G401 (cell line): ENCODE results near the gene FKBP8. TPM values are rescaled to one million over a fixed set of nuclear protein-coding genes. Genes with fewer than 3 reads are reported as not detected.
"Not testable (repeated sequence)": the region's sequence is repeated elsewhere in the genome, so short reads cannot be mapped to it uniquely, and the experiment has no call there.

Experiments used
- DNase-seq: peaks from one replicate; pipeline ENCODE4 v3.0.0-alpha.2; 2015; ENCODE audit warnings: low spot score
- in situ Hi-C: cut with HindIII; loops from 2 replicates; pipeline ENCODE4 v1.10.0; 2016; ENCODE audit warnings: low sequenced_read_pairs, mixed read lengths
- total RNA-seq: library from RNA; depleted of rRNA; stranded (reverse); fragments of >200 nt; shearing (Covaris generic); gene quantifications from 2 replicates; pipeline ENCODE4 v1.2.3, GENCODE V29; 2014; rRNA removed

FKBP8 gene
- total RNA-seq = 404 and 484 TPM in 2 replicates

- peak; percentile 93 for DNase-seq
- in situ Hi-C loops = no loop called here
Measured at GRCh38 chr19:18542941-18543813, at the start of gene FKBP8. Gene FKBP8, minus strand, starts transcription at chr19:18543573. Its CDS starts 1,603 bp downstream, at chr19:18541970.

DNA sequence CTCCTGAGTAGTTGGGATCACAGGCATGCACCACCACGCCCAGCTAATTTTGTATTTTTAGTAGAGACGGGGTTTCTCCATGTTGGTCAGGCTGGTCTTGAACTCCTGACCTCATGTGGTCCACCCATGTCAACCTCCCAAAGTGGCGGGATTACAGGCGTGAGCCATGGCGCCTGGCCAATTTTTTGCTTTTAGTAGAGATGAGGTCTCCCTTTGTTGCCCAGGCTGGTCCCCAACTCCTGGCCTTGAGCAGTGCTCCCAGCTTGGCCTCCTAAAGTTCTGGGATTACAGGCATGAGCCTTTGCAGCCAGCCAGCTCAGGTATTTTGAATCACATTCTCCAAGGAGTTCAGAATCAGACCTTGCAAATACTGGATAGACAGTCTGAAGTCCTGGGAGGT is 49.4 kb upstream of the FKBP8 start:
- in situ Hi-C loops, DNase-seq: not testable (repeated sequence)

- in situ Hi-C loops = no loop called here
- no peak for DNase-seq
Measured at GRCh38 chr19:18591735-18592385, 48.5 kb upstream of the FKBP8 start.

- in situ Hi-C loops = no loop called here
- DNase-seq = peak; percentile 98
Measured at GRCh38 chr19:18590273-18591272, 47.2 kb upstream of the FKBP8 start.

DNA sequence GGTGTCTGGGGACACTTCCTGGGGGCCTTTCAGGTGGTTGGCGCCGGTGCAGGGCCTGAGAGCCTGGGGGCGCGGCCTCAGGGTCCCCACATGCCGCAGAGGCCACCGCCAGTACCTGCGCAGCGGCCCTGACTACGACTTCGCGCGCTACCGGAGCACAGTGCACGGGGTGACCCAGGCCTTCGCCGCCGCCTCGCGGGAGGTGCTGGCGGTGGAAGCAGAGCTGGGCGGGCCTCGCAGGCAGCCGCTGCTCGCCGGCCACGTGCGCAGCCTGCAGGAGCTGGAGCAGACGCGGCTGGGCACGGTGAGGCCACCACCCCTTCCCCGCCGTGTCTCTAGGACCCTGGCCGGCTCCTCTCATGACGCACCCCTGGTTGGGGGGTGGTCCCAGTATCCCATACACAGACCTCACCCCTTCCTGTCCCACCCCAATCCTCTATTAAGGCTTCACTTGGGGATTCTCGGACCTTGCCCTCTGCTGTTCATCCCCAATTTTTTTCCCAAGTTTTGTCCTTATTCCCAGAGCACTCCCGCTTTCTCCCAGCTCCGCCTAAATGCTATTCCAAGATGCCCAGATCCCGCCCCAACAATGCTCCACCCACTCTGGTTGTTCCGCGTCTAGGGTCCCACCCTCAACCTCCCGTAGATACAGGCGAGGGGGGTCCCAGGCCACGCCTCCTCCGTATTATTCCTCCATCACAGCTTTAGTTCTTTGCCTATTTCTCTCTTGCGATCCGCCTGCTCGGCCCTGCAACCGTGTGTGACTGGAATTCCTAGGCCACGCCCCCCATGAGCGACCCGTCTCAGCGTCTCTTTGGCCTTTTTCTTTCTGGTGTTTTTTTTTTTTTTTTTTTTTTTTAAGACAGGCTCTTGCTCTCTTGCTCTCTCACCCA is 46.3 kb upstream of the FKBP8 start:
- in situ Hi-C loops = no loop called here
- peak; percentile 70 for DNase-seq

DNA sequence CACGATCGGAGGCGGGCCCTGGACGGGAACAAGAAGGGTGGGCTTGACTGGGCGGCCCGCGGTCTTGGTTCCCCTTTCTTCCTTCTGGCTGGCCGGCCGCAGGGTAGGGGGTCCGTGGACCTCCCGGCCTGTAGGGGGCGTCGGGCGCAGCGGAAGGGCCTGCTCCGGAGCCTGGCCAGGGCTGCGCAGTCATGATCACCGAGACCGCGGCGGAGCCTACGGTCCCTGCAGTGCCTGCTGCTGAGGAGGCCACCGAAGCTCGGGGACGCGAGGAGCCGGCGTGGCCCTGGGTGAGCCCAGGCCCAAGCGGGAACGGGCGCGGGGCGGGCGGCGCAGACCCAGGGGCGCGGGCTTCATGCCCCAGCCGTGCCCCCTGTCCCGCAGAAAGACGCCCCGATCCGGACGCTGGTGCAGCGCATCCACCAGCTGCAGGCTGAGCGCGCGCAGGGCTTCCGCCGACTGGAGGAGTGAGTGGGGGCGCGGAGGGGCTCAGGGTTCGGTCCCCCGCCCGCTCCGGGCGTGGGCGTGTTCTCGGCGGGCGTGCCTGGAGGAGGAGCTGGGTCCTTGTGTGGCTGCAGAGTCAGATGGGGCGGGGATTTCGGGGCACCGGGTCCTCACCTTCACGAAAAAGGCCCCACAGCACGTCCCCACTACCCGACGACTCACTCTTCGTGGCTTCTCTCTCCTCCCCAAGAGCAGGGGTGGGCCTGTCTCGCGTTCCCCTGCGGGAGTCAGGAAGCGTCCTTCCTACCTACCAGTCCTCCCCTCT is 45.4 kb upstream of the FKBP8 start, which contains the start of gene REX1BD:
TSS of gene REX1BD (plus strand) at position 188 of the 769 bp plus-strand sequence. CDS start at position 192, 4 bp downstream.
- in situ Hi-C loops = no loop called here
- DNase-seq = peak; percentile 82

GRCh38 chr19:18587962-18588610 is 44.7 kb upstream of the FKBP8 start:
- in situ Hi-C loops = no loop called here
- DNase-seq = no peak

- DNase-seq = no peak
Measured at GRCh38 chr19:18587561-18587960, 44.2 kb upstream of the FKBP8 start.

GRCh38 chr19:18586306-18586705 is 42.9 kb upstream of the FKBP8 start:
- DNase-seq = no peak
- in situ Hi-C loops = no loop called here

More at GRCh38 chr19:18587561-18587960, 44.2 kb upstream of the FKBP8 start:
- in situ Hi-C loops = no loop called here

DNA sequence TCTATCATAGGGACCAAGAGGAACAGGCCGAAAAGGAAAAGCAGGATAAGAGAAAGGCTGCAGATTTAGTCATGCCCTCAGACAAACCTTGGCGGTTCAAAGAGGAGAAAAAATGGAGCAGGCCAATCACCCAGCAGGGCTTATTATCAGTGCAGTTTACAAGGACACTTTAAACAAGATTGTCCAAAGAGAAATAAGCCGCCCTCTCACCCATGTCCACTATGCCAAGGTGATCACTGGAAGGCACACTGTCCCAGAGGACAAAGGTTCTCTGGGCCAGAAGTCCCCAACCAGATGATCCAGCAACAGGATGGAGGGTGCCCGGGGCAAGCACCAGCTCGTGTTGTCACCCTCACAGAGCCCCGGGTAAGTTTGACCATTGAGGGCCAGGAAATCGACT is 36.9 kb upstream of the FKBP8 start:
- in situ Hi-C loops = no loop called here
- DNase-seq = no peak

GRCh38 chr19:18577365-18577914 is 34.1 kb upstream of the FKBP8 start:
- in situ Hi-C loops = no loop called here
- DNase-seq = no peak

- no peak for DNase-seq
- in situ Hi-C loops = no loop called here
Measured at GRCh38 chr19:18576383-18576782, 33.0 kb upstream of the FKBP8 start.

DNA sequence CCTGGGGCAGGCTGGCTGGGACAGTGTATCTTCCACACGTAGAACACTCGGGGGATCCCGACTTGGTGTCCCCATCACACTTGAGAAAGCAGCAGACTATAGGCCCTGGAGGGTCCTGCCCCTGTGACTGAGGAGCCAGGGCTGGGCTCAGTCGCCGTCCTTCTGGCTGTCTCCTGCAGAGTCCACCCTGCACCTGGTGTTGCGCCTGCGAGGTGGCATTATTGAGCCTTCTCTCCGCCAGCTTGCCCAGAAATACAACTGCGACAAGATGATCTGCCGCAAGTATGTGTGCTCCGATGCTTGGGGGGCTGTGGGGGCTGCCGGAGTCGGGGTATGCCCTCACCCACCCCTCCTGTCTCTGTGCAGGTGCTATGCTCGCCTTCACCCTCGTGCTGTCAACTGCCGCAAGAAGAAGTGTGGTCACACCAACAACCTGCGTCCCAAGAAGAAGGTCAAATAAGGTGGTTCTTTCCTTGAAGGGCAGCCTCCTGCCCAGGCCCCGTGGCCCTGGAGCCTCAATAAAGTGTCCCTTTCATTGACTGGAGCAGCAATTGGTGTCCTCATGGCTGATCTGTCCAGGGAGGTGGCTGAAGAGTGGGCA is 31.4 kb upstream of the FKBP8 start:
- no peak for DNase-seq
- in situ Hi-C loops = no loop called here

- in situ Hi-C loops = no loop called here
- DNase-seq = peak; percentile 96
Measured at GRCh38 chr19:18571564-18572344, 28.4 kb upstream of the FKBP8 start, which contains the start of gene UBA52. Gene UBA52, plus strand, starts transcription at chr19:18571857. Its CDS starts 1,444 bp downstream, at chr19:18573301.

- no peak for DNase-seq
- in situ Hi-C loops = no loop called here
Measured at GRCh38 chr19:18568367-18568766, 25.0 kb upstream of the FKBP8 start.
